ENCODE measurements around the gene SERPINA9. TPM values are rescaled to one million over a fixed set of nuclear protein-coding genes. Genes with fewer than 3 reads are reported as not detected.
"Not testable (repeated sequence)": the region's sequence is repeated elsewhere in the genome, so short reads cannot be mapped to it uniquely, and the experiment has no call there.

Gene SERPINA9
- total RNA-seq, 1 donor from 2014 or later: not detected

DNA sequence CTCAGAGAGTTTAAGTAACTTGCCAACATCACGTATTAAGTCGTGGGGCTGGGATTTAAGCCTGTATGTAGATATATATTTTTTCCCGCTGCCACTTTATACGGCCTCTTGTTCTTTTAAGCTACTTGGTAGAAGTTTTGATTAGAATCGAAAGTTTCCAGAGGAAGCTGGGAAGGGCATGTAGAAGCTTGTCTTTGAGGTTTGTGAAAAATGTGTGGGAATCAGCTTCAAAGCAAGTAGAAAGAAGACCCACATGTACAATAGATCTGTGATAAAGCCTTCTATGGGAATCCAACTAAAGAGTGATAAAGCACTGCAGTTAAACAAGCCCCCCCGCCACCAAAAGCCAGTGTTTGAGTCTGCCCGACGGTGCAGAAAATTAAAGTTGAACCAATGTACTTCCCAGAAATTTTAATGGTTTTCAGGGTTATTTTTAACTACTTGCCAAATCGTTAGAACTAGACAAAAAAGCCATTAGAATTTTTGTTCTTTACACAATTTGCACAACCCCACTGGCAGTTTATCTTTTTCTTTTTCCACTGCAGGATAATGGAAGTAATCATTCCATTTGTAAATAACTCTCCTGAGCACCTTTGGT is 48.9 kb downstream of the SERPINA9 start:
- no peak overlapping the region for H3K4me3 Mint-ChIP-seq (ENCODE audit: unreplicated experiment)
- no peak for DNase-seq (ENCODE audit: low spot score)
- H3K36me3 Mint-ChIP-seq (ENCODE audit: low read depth, unreplicated experiment): no peaks in the 10 kb centered on the region
- TF ChIP-seq, protein P1, sequence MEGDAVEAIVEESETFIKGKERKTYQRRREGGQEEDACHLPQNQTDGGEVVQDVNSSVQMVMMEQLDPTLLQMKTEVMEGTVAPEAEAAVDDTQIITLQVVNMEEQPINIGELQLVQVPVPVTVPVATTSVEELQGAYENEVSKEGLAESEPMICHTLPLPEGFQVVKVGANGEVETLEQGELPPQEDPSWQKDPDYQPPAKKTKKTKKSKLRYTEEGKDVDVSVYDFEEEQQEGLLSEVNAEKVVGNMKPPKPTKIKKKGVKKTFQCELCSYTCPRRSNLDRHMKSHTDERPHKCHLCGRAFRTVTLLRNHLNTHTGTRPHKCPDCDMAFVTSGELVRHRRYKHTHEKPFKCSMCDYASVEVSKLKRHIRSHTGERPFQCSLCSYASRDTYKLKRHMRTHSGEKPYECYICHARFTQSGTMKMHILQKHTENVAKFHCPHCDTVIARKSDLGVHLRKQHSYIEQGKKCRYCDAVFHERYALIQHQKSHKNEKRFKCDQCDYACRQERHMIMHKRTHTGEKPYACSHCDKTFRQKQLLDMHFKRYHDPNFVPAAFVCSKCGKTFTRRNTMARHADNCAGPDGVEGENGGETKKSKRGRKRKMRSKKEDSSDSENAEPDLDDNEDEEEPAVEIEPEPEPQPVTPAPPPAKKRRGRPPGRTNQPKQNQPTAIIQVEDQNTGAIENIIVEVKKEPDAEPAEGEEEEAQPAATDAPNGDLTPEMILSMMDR (IDR thresholded peaks at IDR 0.05; ENCODE audit: unreplicated experiment): no peak
- no peaks in the 10 kb centered on the region for H3K9me3 Mint-ChIP-seq (ENCODE audit: unreplicated experiment)
- H3K27ac Mint-ChIP-seq (ENCODE audit: unreplicated experiment): no peak overlapping the region
- peaks cover 14% of the 10 kb centered on the region for H3K4me1 Mint-ChIP-seq (ENCODE audit: unreplicated experiment)
- H3K27me3 Mint-ChIP-seq (ENCODE audit: unreplicated experiment): no peaks in the 10 kb centered on the region

DNA sequence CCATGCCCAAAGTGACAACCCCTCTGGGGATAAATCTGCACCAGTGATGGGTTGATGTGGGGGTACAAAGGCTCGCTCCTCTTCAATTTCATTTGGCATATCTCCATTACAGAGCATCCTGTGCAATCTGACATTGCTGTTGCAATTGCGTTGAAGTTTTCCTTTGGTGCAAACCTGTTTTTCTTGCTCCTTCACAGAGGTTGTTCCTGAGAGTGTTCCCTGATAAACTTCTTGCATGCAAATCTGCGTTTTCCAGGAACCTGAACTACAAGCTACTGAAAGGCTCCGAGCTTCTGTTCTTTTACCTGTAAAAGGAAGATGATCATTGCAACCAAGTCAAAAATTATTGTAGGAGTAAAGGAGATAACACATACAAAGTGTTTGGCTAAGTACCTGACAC is 49.5 kb downstream of the SERPINA9 start:
- Mint-ChIP-seq H3K27me3 (ENCODE audit: unreplicated experiment) (no peaks in the 10 kb centered on the region), H3K27ac (ENCODE audit: unreplicated experiment) (no peak overlapping the region), H3K9me3 (ENCODE audit: unreplicated experiment) (no peaks in the 10 kb centered on the region), H3K36me3 (ENCODE audit: low read depth, unreplicated experiment) (no peaks in the 10 kb centered on the region), H3K4me1 (ENCODE audit: unreplicated experiment) (peaks cover 16% of the 10 kb centered on the region), H3K4me3 (ENCODE audit: unreplicated experiment) (no peak overlapping the region)
- TF ChIP-seq, protein P1 (IDR thresholded peaks at IDR 0.05; ENCODE audit: unreplicated experiment): no peak
- DNase-seq (ENCODE audit: low spot score): no peak

DNA sequence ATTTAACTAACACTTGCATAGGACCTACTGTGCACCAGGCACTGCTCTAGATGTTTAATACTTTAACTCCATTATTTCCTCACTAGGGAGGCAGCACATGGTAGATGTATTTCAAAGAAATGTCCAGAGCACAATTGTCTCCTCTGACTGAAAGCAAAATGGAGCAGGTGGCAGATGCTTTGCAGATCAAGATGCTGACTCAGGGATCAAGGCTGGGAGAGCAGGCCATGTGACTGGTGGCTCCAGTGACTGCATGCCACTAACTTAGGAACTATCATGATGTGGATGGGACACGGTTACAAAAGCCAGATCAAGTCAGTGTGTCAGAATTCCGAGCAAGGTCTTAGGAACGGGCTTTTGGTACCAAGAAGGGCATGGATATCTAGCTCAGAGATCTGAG is 51.6 kb downstream of the SERPINA9 start:
- Mint-ChIP-seq H3K4me1 (ENCODE audit: unreplicated experiment) (peaks cover 15% of the 10 kb centered on the region), H3K36me3 (ENCODE audit: low read depth, unreplicated experiment) (no peaks in the 10 kb centered on the region), H3K27ac (ENCODE audit: unreplicated experiment) (no peak overlapping the region), H3K4me3 (ENCODE audit: unreplicated experiment) (no peak overlapping the region), H3K9me3 (ENCODE audit: unreplicated experiment) (no peaks in the 10 kb centered on the region), H3K27me3 (ENCODE audit: unreplicated experiment) (no peaks in the 10 kb centered on the region)
- DNase-seq (ENCODE audit: low spot score): no peak
- TF ChIP-seq, protein P1 (IDR thresholded peaks at IDR 0.05; ENCODE audit: unreplicated experiment): no peak

DNA sequence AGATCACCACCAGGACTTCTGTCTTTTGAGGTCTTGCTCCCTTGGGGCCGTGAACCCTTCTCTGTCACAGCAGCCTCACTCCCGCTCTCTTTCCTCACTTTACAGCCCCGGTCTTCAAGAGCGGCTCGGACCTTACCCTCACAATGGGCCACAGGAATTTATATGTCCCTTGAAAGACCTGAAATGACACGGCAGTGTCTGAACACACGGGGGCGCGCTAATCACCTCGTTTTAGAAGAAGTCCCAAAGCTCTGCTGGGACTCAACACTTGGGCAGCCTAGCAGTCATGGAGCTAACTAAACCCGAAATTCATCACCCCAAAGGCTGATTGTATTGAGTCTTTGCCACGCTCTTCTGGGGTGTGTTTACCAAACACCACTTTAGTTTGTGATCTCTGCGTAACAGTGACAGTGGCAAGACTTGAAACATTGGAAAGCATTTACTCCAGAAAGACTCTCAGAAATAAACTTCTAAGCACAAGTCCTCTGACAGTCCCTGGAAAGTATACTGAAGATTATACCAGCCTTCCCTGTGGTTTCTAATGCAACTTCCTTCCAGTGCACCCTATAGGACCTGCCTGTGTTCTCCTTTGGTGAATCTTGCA is 52.4 kb downstream of the SERPINA9 start:
- no peaks in the 10 kb centered on the region for H3K36me3 Mint-ChIP-seq (ENCODE audit: low read depth, unreplicated experiment)
- TF ChIP-seq, protein P1 (IDR thresholded peaks at IDR 0.05; ENCODE audit: unreplicated experiment): peak; percentile 72
- H3K4me1 Mint-ChIP-seq (ENCODE audit: unreplicated experiment): peaks cover 11% of the 10 kb centered on the region
- no peak overlapping the region for H3K4me3 Mint-ChIP-seq (ENCODE audit: unreplicated experiment)
- no peaks in the 10 kb centered on the region for H3K27me3 Mint-ChIP-seq (ENCODE audit: unreplicated experiment)
- no peaks in the 10 kb centered on the region for H3K9me3 Mint-ChIP-seq (ENCODE audit: unreplicated experiment)
- peak; percentile 79 for DNase-seq (ENCODE audit: low spot score)
- no peak overlapping the region for H3K27ac Mint-ChIP-seq (ENCODE audit: unreplicated experiment)

DNA sequence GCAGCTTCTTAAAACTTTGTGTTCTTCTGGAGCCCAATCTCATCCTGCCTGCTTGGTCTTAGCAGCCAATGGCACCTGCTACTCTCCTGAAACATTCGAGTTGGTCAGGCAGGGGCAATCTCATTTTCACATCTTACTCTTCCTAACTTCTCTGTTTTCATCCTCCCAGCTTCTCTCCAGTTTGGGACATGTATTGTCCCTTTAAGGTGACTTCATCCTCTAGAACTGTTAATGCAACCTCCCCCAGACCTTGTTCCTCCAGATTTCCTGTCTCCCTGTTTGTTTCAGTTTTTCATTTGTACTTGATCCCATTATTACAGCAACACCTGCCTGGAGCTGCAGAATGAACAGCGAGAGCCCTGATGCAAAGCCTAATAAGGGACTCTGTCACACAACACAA is 54.7 kb downstream of the SERPINA9 start:
- Mint-ChIP-seq H3K27me3 (ENCODE audit: unreplicated experiment) (no peaks in the 10 kb centered on the region), H3K9me3 (ENCODE audit: unreplicated experiment) (no peaks in the 10 kb centered on the region), H3K4me1 (ENCODE audit: unreplicated experiment) (peaks cover 11% of the 10 kb centered on the region), H3K36me3 (ENCODE audit: low read depth, unreplicated experiment) (no peaks in the 10 kb centered on the region), H3K27ac (ENCODE audit: unreplicated experiment) (no peak overlapping the region), H3K4me3 (ENCODE audit: unreplicated experiment) (no peak overlapping the region)
- DNase-seq (ENCODE audit: low spot score): no peak
- TF ChIP-seq, protein P1 (IDR thresholded peaks at IDR 0.05; ENCODE audit: unreplicated experiment): no peak

DNA sequence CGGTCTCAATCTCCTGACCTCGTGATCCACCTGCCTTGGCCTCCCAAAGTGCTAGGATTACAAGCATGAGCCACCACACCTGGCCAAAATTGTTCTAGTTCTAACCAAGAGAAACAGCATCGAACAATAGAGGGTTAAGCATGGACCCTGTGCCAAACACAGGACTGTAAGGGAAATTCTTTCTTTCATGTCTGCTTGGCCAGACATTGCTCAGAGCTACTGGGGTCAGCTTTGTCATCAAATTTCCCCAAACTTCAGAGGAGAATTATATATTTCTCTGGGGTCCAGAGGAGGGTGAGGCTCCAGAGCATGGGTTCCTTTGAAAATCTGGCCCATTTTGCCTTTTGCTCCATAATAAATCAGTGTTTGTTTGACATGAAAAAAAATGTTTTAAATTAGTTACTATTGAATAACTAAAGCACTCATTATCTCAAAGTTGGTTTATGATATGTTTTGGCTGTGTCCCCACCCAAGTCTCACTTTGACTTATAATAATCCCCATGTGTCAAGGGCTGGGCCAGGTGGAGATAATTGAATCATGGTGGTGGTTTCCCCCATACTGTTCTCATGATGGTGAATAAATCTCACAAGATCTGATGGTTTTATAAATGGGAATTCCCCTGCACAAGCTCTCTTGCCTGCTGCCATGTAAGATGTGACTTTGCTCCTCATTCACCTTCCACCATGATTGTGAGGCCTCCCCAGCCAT is 58.3 kb downstream of the SERPINA9 start:
- not testable (repeated sequence) for H3K4me3 Mint-ChIP-seq (ENCODE audit: unreplicated experiment); H3K9me3 Mint-ChIP-seq (ENCODE audit: unreplicated experiment); H3K27ac Mint-ChIP-seq (ENCODE audit: unreplicated experiment); H3K36me3 Mint-ChIP-seq (ENCODE audit: low read depth, unreplicated experiment); H3K4me1 Mint-ChIP-seq (ENCODE audit: unreplicated experiment); DNase-seq (ENCODE audit: low spot score); H3K27me3 Mint-ChIP-seq (ENCODE audit: unreplicated experiment)

All from endothelial cell (in vitro differentiated cells).